GM21717 (cell line): ENCODE results near the gene ARHGDIB.
A peak's percentile ranks its signal among the peaks of the same experiment; 100 is the strongest.

Experiments
- ATAC-seq: cut with Tn5 transposase; IDR thresholded peaks from one replicate; pipeline ENCODE4 v1.9.1; 2021; ENCODE audit warnings: mild to moderate bottlenecking, moderate library complexity; ENCODE audit not compliant: unreplicated experiment

The ARHGDIB gene

DNA sequence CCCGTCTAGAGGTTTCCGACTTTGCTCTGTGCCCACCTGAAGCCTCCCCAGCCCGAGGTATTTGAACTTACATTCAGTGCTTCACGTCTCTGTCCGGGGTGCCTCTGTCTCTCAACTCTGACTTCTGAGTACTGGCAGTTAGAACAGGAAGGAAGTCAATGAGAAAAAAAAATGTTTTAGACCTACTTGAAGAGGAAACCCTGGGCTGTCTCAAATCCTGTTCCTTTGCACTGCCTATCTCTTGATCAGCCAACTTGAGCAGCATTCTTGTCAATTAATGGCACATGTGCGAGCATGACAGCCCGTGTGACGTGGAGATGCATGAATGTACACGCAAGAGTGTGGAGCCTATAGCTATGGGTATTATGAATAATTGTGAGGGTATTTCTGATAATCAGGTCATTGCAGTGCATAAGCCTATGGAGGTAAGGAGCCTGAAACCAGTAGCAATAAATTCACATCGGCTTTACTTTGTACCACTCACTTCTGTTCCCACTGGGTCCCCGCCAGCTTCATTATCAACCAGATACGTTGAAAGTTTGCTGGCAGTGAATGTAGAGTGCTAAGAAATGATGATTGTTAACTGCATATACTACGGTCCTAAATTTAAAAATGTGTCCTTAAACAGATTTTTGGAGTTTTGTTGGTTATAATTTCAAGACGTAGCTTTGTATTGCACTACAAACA is at the start of gene ARHGDIB:
TSS of gene ARHGDIB (minus strand) at position 136 of the 687 bp plus-strand sequence. CDS start 10,889 bp downstream, outside the sequence.
- ATAC-seq: peak; percentile 56

GRCh38 chr12:15011162-15011561 is 49.8 kb upstream of the ARHGDIB start:
- no peak for ATAC-seq

GRCh38 chr12:15007551-15007950 is 46.1 kb upstream of the ARHGDIB start:
- no peak for ATAC-seq

DNA sequence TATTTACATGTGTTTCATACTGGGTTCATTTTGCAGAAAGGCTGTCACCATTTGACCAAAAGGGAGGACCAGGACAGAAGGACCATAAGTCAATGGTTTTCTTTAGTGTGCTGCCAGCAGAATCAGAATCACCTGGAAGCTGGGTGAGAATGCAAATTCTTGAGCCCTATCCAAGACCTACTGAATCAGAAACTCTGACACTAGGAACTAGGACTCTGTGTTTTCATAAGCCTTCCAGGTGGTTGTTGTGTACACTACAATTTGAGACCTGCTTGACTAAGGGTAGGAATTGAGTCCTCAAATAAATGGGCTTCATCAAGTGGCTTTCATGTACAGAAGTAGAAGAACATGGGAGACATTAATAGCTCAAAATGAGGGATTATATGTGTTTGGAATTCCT is 43.7 kb upstream of the ARHGDIB start:
- ATAC-seq: no peak

DNA sequence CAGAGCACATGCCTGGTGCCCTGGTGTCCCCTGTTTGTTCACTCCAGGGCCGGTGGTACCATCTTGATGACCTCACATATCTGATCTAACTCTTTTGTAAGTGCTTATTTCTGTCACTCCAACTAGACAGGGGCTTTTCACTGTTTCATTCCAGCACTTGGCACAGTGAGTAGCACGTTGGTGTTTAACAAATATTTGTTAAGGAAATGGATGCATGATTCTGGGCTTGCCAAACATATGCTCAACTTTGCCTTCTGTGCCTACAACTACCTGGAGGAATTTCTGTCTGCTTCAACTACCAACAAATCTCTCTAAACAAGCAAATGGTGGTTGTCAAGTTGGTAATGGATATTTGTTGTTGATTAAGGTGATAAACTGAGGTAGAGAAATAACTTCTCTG is 43.0 kb upstream of the ARHGDIB start:
- no peak for ATAC-seq

- no peak for ATAC-seq
Observed at GRCh38 chr12:15001733-15002382, 40.5 kb upstream of the ARHGDIB start.

- no peak for ATAC-seq
Observed at GRCh38 chr12:15000575-15000974, 39.2 kb upstream of the ARHGDIB start.

DNA sequence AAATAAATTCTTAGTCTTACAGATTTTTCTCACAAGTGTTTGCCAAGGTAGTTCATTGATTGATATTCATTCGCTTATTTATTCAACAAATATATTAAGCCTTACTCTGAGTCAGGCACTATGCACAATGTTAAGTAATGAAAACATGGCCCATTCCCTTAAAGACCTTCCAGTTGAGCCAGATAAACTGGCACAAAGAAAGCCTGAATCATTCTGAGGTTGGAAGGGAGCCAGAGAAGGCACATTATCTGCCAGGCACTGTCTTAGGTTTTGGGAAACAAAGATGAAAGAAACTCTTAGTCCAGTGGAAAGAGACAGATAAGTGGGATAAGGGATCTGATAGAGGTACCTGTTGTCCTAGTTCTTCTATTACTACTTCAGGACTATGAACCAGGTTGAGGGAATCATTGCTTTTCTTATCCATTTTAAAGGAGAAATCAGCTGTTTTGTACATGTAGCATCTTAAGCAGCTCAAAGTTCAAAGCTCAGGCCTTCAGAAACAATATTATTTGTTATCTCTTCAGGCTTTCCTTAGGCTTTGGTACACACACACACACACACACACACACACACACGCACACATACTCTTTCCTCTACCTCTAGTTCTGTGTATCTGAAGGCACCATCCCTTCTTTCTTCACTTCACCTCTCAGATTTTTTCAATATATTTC is 38.4 kb upstream of the ARHGDIB start:
- no peak for ATAC-seq

DNA sequence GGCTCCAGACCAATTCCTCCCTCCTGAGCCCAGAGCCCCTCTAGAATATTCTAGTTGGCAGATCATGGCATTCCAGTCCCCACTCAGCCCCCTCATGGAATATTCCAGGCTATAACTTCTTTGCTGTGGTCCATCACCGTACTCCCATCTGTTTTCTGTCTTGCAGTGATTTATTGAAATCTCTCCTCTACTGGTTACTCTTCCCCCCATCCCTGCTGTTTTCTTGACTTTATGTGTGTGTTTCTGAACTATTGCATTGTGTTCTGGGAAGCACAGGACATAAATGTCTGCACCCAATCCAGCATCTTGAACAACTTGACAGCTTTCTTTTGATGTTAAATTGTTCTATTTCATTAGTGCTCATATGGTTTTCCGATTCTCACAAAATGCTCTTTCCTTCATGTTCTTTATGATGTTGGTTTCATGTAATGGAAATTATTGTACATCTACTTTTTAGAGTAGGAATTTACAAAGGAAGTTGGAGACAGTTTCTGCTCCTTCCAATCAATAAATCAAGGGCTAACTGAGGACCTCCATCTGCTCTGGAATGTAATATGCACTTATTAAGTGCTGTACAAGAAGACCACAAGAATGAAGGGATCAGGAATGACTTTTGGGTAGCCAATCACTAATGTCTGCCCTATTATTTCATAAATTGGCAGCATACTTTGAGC is 37.8 kb upstream of the ARHGDIB start:
- no peak for ATAC-seq

- no peak for ATAC-seq
Observed at GRCh38 chr12:14997998-14998397, 36.6 kb upstream of the ARHGDIB start.

GRCh38 chr12:14995583-14996425 is 34.4 kb upstream of the ARHGDIB start:
- no peak for ATAC-seq

- ATAC-seq: no peak
Observed at GRCh38 chr12:14994610-14995009, 33.2 kb upstream of the ARHGDIB start.

GRCh38 chr12:14993537-14994266 is 32.3 kb upstream of the ARHGDIB start:
- ATAC-seq: no peak

DNA sequence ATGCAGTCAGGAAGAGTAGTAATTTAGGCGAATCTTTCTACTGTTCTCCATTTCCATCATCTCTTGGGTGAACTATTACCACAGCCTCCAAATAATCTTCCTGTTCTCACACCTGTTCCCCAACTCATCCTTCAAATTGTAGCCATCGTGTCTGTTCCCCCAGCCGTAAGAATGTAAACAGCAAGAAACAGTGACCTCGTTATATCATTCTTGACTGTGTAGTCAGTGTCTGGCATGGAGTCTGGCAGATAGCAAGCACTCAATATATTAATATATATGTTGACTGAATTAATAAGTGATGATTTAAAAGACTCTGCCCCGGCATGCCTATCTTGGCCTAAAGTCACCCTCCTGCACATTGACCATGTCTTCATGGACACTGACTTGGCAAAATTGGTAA is 31.7 kb upstream of the ARHGDIB start:
- ATAC-seq: no peak

DNA sequence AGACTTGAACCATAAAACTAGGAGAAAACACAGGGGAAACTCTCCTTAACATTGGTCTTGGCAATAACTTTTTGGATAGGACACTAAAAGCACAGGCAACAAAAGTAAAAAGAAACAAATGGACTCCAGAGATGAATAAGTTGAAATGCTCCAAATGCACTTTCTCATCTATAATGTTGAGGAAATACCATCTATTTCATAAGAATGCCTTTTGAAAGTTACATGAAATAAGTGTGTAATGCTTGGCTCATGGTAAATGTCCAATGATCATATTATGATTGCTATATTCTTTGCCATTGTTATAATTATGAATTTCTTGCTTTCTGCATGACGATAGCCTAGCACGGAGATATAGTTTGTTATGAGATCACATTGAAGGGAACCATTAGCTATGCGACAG is 31.3 kb upstream of the ARHGDIB start:
- no peak for ATAC-seq

DNA sequence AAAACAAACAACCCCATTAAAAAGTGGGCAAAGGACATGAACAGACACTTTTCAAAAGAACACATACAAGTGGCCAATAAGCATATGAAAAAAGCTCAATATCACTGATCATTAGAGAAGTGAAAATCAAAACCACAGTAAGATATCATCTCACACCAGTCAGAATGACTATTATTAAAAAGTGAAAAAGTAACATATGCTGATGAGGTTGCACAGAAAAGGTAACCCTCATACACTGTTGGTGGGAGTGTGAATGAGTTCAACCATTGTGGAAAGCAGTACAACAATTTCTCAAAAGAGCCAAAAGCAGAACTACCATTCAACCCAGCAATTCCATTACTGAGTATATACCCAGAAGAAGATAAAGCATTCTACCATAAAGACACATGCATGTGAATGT is 29.7 kb upstream of the ARHGDIB start:
- no peak for ATAC-seq

GRCh38 chr12:14989790-14990189 is 28.4 kb upstream of the ARHGDIB start:
- ATAC-seq: no peak

DNA sequence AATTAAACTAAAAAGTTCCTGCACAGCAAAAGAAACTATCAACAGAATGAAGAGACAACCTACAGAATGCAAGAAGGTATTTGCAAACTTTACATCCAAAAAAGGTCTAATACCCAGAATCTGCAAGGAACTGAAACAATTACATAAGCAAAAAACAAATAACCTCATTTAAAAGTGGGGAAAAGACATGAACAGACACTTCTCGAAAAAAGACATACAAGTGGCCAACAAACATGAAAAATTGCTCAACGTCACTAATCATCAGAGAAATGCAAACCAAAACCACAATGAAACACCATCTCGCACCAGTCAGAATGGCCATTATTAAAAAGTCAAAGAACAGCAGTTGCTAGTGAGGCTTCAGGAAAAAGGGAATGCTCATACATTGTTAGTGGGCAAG is 26.6 kb upstream of the ARHGDIB start:
- ATAC-seq: no peak

DNA sequence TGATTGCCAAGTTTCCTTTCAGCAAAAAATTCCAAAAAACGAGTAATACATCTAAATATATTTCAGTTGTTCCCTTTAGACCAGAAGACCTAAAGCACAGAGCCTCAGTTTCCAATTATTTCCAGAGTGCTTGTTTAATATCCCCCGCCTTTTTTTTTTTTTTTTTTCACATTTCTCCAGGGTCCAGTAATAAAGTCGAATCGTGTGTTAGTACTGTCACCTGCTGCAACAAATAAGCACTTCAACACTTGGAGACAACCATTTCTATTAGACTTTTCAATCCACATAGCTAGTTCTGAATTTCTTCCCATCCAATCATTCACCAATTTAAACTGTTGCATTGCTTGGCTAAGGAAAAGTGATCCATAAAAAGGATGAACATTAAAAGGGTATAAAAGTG is 25.0 kb upstream of the ARHGDIB start:
- ATAC-seq: no peak

DNA sequence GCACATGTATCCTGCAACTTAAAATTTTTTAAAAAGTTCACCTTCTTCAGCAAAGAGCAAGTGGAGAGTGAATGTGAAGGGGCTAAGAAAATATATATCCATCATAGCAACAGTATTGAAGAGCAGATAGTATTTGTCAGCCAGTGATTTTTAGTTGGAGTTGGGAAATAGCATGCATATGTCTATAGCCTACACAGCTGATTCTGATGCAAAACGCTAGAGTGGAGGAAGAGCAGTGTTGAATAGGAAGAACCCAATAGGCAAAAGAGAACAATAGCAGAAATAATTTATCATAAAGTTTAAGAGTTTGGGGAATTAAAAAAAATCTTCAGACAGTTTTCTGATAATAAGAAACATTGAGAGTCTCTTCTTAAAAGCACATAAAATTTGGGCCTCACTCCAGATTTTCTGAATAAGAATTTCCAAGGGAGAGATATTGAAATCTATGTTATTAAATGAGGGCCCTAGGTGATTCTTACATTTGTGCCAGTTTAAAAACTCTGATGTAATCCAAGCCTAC is 23.4 kb upstream of the ARHGDIB start:
- ATAC-seq: no peak
